ENCODE data around the gene TRABD2B. TPM values are rescaled to one million over a fixed set of nuclear protein-coding genes. Genes with fewer than 3 reads are reported as not detected.

Gene TRABD2B
- total RNA-seq, 1 donor from 2014 or later, result 6.7 TPM

- no peak overlapping the region for H3K4me3 Mint-ChIP-seq
- H3K27ac Mint-ChIP-seq, result no peak overlapping the region
- TF ChIP-seq CTCF (conservative IDR thresholded peaks at IDR 0.05), result no peak
- peaks cover 24% of the 10 kb centered on the region for H3K4me1 Mint-ChIP-seq (ENCODE audit: unreplicated experiment)
- peaks cover 15% of the 10 kb centered on the region for H3K27me3 Mint-ChIP-seq
- no peaks in the 10 kb centered on the region for H3K36me3 Mint-ChIP-seq
- H3K9me3 Mint-ChIP-seq, result no peaks in the 10 kb centered on the region
- DNase-seq (ENCODE audit: extremely low spot score, unreplicated experiment), result no peak
These were observed 212.7 kb downstream of the TRABD2B start for GRCh38 chr1:47784497-47784822.

GRCh38 chr1:47783638-47784496, 213.3 kb downstream of the TRABD2B start:
- Mint-ChIP-seq H3K27me3 (peaks cover 11% of the 10 kb centered on the region), H3K36me3 (no peaks in the 10 kb centered on the region), H3K4me1 (ENCODE audit: unreplicated experiment) (peaks cover 24% of the 10 kb centered on the region), H3K4me3 (no peak overlapping the region), H3K9me3 (no peaks in the 10 kb centered on the region), H3K27ac (no peak overlapping the region)
- no peak for TF ChIP-seq CTCF (conservative IDR thresholded peaks at IDR 0.05)
- DNase-seq (ENCODE audit: extremely low spot score, unreplicated experiment), result no peak

- Mint-ChIP-seq H3K27me3 (peaks cover 11% of the 10 kb centered on the region), H3K36me3 (no peaks in the 10 kb centered on the region), H3K4me1 (ENCODE audit: unreplicated experiment) (peaks cover 19% of the 10 kb centered on the region), H3K4me3 (no peak overlapping the region), H3K9me3 (no peaks in the 10 kb centered on the region), H3K27ac (no peak overlapping the region)
- TF ChIP-seq CTCF (conservative IDR thresholded peaks at IDR 0.05), result no peak
- no peak for DNase-seq (ENCODE audit: extremely low spot score, unreplicated experiment)
These were observed 214.6 kb downstream of the TRABD2B start for GRCh38 chr1:47782414-47783166.

- H3K9me3 Mint-ChIP-seq, result no peaks in the 10 kb centered on the region
- DNase-seq (ENCODE audit: extremely low spot score, unreplicated experiment), result no peak
- peaks cover 22% of the 10 kb centered on the region for H3K4me1 Mint-ChIP-seq (ENCODE audit: unreplicated experiment)
- no peak for TF ChIP-seq CTCF (conservative IDR thresholded peaks at IDR 0.05)
- no peak overlapping the region for H3K4me3 Mint-ChIP-seq
- no peaks in the 10 kb centered on the region for H3K36me3 Mint-ChIP-seq
- H3K27ac Mint-ChIP-seq, result no peak overlapping the region
- peaks cover 12% of the 10 kb centered on the region for H3K27me3 Mint-ChIP-seq
These were observed 215.8 kb downstream of the TRABD2B start for GRCh38 chr1:47781171-47781959.

- Mint-ChIP-seq H3K27ac (no peak overlapping the region), H3K4me1 (ENCODE audit: unreplicated experiment) (peaks cover 26% of the 10 kb centered on the region), H3K4me3 (no peak overlapping the region), H3K36me3 (no peaks in the 10 kb centered on the region), H3K27me3 (peaks cover 16% of the 10 kb centered on the region), H3K9me3 (no peaks in the 10 kb centered on the region)
- TF ChIP-seq CTCF (conservative IDR thresholded peaks at IDR 0.05), result no peak
- no peak for DNase-seq (ENCODE audit: extremely low spot score, unreplicated experiment)
These were observed 216.7 kb downstream of the TRABD2B start for GRCh38 chr1:47780469-47780995.

All from type B pancreatic cell (in vitro differentiated cells).